OCI-LY7 (cell line): ENCODE results near the gene SPHKAP. TPM values are rescaled to one million over a fixed set of nuclear protein-coding genes. Genes with fewer than 3 reads are reported as not detected.

Experiments
- BruUV-seq: library from RNA; stranded (reverse); fragments of 400-500 nt; replicated peaks from 2 replicates; lab custom pipeline; 2021; lab: Mats Ljungman, UMichigan
- CTCF ChIA-PET: fragments of 300-600 bp; sonication (Branson Sonifier 250); formaldehyde crosslinking; loops from one replicate; lab custom pipeline; 2022; ENCODE audit warnings: antibody characterized with exemption; ENCODE audit not compliant: unreplicated experiment; lab: Charles Lee
- POLR2A ChIA-PET: fragments of 300-600 bp; sonication (Branson Sonifier 250); formaldehyde crosslinking; loops from one replicate; lab custom pipeline; 2022; ENCODE audit warnings: antibody characterized with exemption; lab: Charles Lee
- DNase-seq: peaks from one replicate; pipeline ENCODE4 v3.0.0-alpha.2; 2015; ENCODE audit warnings: low spot score
- H2AFZ ChIP-seq: fragments of 200-600 bp; sonication (generic), shearing (Covaris generic); 2 replicates; pipeline ENCODE4 v1.6.1; 2014; ENCODE audit warnings: mild to moderate bottlenecking, antibody characterized with exemption, low read length, moderate library complexity
- H3K27ac ChIP-seq: fragments of 200-600 bp; sonication (generic); 2 replicates; pipeline ENCODE4 v1.5.1; 2014; ENCODE audit warnings: mixed run types, low read depth, mild to moderate bottlenecking, moderate library complexity, low read length, inconsistent platforms; ENCODE audit not compliant: poor library complexity, severe bottlenecking
- H3K36me3 ChIP-seq: fragments of 200-600 bp; sonication (generic); 2 replicates; pipeline ENCODE4 v1.6.1; 2014; ENCODE audit warnings: mild to moderate bottlenecking, antibody characterized with exemption, low read length, moderate library complexity, mixed read lengths; ENCODE audit not compliant: insufficient read depth
- H3K4me1 ChIP-seq: fragments of 200-600 bp; sonication (generic); 2 replicates; pipeline ENCODE4 v1.5.1; 2014; ENCODE audit warnings: mild to moderate bottlenecking, low read length; ENCODE audit not compliant: insufficient read depth, poor library complexity, severe bottlenecking
- H3K4me2 ChIP-seq: fragments of 200-600 bp; sonication (generic); 2 replicates; pipeline ENCODE4 v1.6.1; 2014; ENCODE audit warnings: mild to moderate bottlenecking, low read length
- H3K4me3 ChIP-seq: fragments of 200-600 bp; sonication (generic); 2 replicates; pipeline ENCODE4 v1.5.1; 2014; ENCODE audit warnings: mild to moderate bottlenecking, low read depth, low read length; ENCODE audit not compliant: poor library complexity, severe bottlenecking
- H3K79me2 ChIP-seq: fragments of 200-600 bp; sonication (generic); 2 replicates; pipeline ENCODE4 v1.6.1; 2016; ENCODE audit warnings: low read depth, mild to moderate bottlenecking, low read length, moderate library complexity, mixed read lengths; ENCODE audit not compliant: insufficient read depth
- H3K9me2 ChIP-seq: fragments of 200-600 bp; sonication (generic); 2 replicates; pipeline ENCODE4 v1.6.1; 2016; ENCODE audit warnings: mild to moderate bottlenecking, low read length, mixed read lengths; ENCODE audit not compliant: insufficient read depth
- H3K9me3 ChIP-seq: fragments of 200-600 bp; sonication (generic); 2 replicates; pipeline ENCODE4 v1.6.1; 2014; ENCODE audit warnings: mild to moderate bottlenecking, mixed run types, low read length, mixed read lengths
- H4K20me1 ChIP-seq: fragments of 200-600 bp; sonication (generic); 2 replicates; pipeline ENCODE4 v1.6.1; 2014; ENCODE audit warnings: mild to moderate bottlenecking, antibody characterized with exemption, low read length, moderate library complexity, mixed read lengths; ENCODE audit not compliant: insufficient read depth
- EZH2phosphoT487 ChIP-seq: fragments of 200-600 bp; sonication (generic); IDR thresholded peaks from 2 replicates; pipeline ENCODE4 v1.6.1; 2018; ENCODE audit warnings: low read depth, borderline replicate concordance, mild to moderate bottlenecking, mixed run types, antibody characterized with exemption, low read length, moderate library complexity, mixed read lengths
- intact Hi-C: fragments of 100-400 bp; cut with micrococcal nuclease; formaldehyde crosslinking; loops from one replicate; pipeline ENCODE4 v1.10.0; 2022; ENCODE audit not compliant: unreplicated experiment
- total RNA-seq, 2 experiments: library from RNA; depleted of rRNA in 1 of 2; stranded (reverse); fragments of >200 nt in 1 of 2; shearing (Covaris generic) in 1 of 2; gene quantifications; 2 replicates each; pipeline ENCODE4 v1.2.3, GENCODE V29; 2014 to 2022
- TF ChIP-seq, protein P1 (sequence below): fragments of 200-600 bp; sonication (generic); conservative IDR thresholded peaks from 2 replicates; pipeline ENCODE4 v1.5.1; 2014; ENCODE audit warnings: mild to moderate bottlenecking, antibody characterized with exemption, low read length, moderate library complexity, mixed read lengths

The SPHKAP gene
- total RNA-seq, 2 experiments from 2014 or later, result not detected

DNA sequence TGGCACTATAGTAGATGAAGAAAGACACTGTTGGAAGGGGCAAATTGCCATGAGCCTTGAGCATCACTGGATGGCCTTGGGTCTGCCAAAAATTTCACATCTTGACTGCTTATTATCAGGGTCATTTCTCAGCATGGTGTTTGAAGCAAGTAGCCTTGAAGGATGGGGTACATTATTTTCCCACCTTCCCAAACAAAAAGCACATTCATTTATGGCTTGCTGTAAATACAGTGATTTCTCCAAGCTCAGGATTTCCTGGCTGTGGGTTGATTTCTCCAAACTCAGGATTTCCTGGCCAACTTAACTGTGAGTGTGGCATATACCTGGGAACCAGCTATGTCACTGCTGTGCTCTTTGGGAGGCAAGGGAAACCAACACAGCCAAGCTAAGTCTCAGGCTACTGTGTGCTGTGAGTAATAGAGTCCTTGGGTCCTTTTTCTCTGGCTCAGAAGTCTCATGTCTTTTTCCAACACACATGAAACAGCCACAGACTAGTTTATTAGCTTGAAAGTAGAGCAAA is 116.6 kb downstream of the SPHKAP start:
- Histone ChIP-seq H3K79me2 (no peaks in the 10 kb centered on the region), H3K9me3 (no peaks in the 10 kb centered on the region), H3K4me2 (no peak overlapping the region), H3K27ac (no peak overlapping the region), H2AFZ (no peak overlapping the region), H4K20me1 (no peaks in the 10 kb centered on the region), H3K36me3 (no peaks in the 10 kb centered on the region), H3K4me3 (no peak overlapping the region), H3K9me2 (no peaks in the 10 kb centered on the region), H3K4me1 (no peaks in the 10 kb centered on the region)
- intact Hi-C loops, result no loop called here
- ChIA-PET POLR2A (interaction anchor here (0.5 kb wide), 1 partner anchor 34 kb away, joined by 5 read pairs; no protein-coding TSS in a partner anchor), CTCF (no interaction called here)
- TF ChIP-seq EZH2phosphoT487, result no peak
- TF ChIP-seq, protein P1, sequence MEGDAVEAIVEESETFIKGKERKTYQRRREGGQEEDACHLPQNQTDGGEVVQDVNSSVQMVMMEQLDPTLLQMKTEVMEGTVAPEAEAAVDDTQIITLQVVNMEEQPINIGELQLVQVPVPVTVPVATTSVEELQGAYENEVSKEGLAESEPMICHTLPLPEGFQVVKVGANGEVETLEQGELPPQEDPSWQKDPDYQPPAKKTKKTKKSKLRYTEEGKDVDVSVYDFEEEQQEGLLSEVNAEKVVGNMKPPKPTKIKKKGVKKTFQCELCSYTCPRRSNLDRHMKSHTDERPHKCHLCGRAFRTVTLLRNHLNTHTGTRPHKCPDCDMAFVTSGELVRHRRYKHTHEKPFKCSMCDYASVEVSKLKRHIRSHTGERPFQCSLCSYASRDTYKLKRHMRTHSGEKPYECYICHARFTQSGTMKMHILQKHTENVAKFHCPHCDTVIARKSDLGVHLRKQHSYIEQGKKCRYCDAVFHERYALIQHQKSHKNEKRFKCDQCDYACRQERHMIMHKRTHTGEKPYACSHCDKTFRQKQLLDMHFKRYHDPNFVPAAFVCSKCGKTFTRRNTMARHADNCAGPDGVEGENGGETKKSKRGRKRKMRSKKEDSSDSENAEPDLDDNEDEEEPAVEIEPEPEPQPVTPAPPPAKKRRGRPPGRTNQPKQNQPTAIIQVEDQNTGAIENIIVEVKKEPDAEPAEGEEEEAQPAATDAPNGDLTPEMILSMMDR, result no peak
- no peak for DNase-seq
- BruUV-seq, result no TSS peak

DNA sequence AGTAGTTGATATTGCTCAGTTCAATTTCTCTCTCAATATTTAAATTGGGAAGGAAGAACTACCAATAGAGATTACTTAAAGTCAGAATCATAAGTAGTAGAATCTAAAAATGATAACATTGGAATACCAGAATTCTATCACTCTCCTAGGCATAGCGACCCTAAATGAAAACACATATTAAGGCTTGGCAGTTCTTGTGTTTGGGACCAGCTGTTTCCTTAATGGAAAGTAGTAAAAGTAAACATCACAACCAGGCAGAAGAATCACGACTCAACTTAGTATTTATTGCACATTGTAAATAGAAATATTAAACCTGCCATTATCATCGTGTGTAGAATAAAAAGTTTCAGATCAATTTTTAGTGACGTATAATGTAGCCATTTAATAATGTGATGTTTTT is 117.5 kb downstream of the SPHKAP start:
- Histone ChIP-seq H3K79me2 (no peaks in the 10 kb centered on the region), H3K36me3 (no peaks in the 10 kb centered on the region), H3K4me1 (no peaks in the 10 kb centered on the region), H3K4me3 (no peak overlapping the region), H4K20me1 (no peaks in the 10 kb centered on the region), H3K9me3 (no peaks in the 10 kb centered on the region), H3K4me2 (no peak overlapping the region), H3K9me2 (no peaks in the 10 kb centered on the region), H2AFZ (no peak overlapping the region), H3K27ac (no peak overlapping the region)
- intact Hi-C loops, result no loop called here
- POLR2A ChIA-PET, result no interaction called here
- no TSS peak for BruUV-seq
- no peak for TF ChIP-seq EZH2phosphoT487
- CTCF ChIA-PET, result no interaction called here
- no peak for DNase-seq

DNA sequence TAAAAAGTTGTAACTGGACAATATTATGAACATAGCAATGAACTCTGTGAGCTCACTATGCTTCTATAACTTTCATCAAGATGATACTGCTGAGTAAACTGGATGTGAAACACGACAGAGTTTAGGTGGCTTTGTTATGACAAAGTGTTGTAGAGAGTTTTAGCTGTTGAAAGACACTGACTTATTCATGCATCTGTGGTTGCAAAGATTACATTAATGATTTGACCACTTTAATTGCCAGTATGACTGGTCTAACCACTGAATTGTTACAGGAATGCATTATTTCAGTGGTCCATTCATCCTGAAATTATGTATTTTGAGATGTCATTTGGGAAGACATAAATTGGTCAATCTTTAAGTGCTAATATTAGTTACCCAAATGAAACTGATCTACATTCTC is 117.9 kb downstream of the SPHKAP start:
- Histone ChIP-seq H4K20me1 (no peaks in the 10 kb centered on the region), H3K36me3 (no peaks in the 10 kb centered on the region), H3K4me3 (no peak overlapping the region), H3K4me2 (no peak overlapping the region), H2AFZ (no peak overlapping the region), H3K79me2 (no peaks in the 10 kb centered on the region), H3K4me1 (no peaks in the 10 kb centered on the region), H3K27ac (no peak overlapping the region), H3K9me2 (no peaks in the 10 kb centered on the region), H3K9me3 (no peaks in the 10 kb centered on the region)
- TF ChIP-seq, protein P1, result no peak
- no peak for TF ChIP-seq EZH2phosphoT487
- no TSS peak for BruUV-seq
- ChIA-PET CTCF (no interaction called here), POLR2A (no interaction called here)
- no peak for DNase-seq
- intact Hi-C loops, result no loop called here
